ENCODE data around the gene MYBBP1A.

Gene MYBBP1A

DNA sequence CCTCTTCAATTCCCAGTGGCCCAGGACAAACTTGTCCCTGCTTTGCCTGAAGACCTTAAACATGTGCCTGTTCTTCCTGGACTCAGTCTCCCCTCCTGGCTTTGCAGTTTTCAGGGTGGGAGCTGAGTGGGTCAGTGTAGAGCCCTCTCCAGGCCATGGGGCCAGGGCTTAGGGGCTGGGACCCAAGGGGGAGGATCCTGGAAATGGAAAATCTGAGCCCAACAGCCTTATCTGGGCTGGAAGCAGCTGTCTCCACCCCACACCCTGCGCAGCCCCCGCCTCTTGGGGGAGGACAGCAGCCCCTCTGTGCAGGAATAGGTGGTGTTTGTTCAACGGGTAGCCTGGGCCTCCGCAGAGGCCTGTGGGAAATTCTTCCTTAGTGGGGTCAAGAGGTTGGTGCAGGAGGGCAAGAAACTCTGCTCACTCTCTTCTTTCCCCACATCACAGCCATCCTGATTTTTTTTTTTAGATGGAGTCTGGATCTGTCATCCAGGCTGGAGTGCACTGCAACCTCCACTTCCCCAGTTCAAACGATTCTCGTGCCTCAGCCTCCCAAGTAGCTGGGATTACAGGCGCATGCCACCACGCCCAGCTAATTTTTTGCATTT, 22.3 kb upstream of the MYBBP1A start:
- TF ChIP-seq, protein P1, sequence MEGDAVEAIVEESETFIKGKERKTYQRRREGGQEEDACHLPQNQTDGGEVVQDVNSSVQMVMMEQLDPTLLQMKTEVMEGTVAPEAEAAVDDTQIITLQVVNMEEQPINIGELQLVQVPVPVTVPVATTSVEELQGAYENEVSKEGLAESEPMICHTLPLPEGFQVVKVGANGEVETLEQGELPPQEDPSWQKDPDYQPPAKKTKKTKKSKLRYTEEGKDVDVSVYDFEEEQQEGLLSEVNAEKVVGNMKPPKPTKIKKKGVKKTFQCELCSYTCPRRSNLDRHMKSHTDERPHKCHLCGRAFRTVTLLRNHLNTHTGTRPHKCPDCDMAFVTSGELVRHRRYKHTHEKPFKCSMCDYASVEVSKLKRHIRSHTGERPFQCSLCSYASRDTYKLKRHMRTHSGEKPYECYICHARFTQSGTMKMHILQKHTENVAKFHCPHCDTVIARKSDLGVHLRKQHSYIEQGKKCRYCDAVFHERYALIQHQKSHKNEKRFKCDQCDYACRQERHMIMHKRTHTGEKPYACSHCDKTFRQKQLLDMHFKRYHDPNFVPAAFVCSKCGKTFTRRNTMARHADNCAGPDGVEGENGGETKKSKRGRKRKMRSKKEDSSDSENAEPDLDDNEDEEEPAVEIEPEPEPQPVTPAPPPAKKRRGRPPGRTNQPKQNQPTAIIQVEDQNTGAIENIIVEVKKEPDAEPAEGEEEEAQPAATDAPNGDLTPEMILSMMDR (IDR thresholded peaks at IDR 0.05; ENCODE audit: low read depth, low read length, missing control alignments): no peak
- no peak for DNase-seq (ENCODE audit: low read depth)
- H3K4me3 ChIP-seq (ENCODE audit: low read depth, low read length): no peak overlapping the region

DNA sequence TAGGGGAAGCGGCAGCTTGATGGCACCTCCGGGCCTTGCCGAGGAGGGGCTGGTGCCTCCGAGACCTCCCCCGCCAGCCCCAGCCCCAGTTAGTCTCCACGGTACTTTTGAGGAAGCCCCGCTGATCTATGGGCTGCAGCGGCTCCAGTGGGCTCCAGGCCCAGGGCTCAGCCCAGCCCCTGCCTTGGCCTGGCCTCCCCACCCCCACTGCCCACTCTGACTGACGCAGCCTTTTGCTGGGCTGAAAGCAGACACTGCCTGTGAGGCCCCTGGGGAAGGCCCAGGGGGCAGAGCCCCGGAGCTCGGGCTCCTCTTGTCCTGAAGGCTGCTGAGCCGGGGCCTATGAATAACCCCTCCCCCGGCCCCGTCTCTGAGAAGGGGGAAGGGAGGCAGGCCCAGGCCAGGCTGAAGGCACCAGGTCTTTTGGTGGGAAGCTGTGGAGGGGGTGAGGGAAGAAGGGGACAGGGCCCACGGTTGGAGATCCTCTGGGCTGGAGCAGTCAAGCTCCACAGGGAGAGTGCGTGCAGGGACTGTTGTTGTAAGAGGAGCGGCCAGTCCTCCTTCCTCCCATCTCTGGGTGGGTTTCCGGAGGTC, 21.6 kb upstream of the MYBBP1A start:
- no peak for DNase-seq (ENCODE audit: low read depth)
- no peak overlapping the region for H3K4me3 ChIP-seq (ENCODE audit: low read depth, low read length)
- TF ChIP-seq, protein P1 (IDR thresholded peaks at IDR 0.05; ENCODE audit: low read depth, low read length, missing control alignments): no peak

DNA sequence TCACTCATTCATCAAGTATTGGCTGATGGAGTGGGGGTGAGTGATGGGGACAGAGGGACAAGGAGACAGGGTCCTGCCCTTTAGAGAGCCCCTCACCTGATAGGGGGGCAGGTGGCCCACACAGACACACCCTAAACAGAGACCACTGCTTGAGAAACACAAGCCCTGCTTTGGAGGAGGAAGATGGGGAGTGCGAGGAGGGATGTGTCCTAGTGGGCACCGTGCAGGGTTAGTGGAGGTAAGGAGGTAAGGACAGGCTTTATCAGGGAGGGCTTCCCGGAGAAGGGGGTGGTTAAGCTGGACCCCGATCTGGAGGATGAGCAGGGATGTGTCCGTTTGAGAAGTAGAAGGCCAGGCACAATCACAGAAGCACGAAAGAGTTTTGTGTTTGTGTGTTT, 21.0 kb upstream of the MYBBP1A start:
- DNase-seq (ENCODE audit: low read depth): no peak

DNA sequence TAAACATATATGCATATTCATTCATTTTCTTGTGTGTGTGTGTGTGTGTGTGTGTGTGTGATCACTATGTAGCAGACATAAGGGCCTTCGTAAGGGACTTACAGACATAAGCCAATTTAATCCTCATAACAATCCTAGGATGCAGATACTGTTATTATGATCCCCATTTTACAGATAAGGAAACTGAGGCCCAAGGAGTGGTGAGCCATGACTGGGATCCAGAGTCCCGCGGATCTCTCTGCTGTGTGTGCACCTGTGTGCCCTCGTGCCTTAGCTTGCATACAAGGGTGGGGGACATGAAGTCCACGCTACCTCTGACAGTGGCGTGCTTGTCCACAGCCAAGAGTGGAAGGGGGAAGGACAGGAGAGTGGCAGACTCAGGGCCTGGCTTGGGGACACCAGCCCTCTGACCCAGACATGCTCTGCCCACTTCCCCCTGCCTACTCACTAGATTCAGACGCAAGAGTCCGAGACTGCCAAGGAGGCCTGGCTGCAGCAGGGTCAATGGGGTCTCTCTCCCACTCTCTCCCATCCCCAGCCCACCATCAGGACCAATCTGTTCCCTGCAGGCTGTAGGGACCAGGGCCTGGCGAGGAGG, 19.4 kb upstream of the MYBBP1A start:
- TF ChIP-seq, protein P1 (IDR thresholded peaks at IDR 0.05; ENCODE audit: low read depth, low read length, missing control alignments): no peak
- H3K4me3 ChIP-seq (ENCODE audit: low read depth, low read length): no peak overlapping the region
- DNase-seq (ENCODE audit: low read depth): no peak

More for the DNA sequence above, 21.0 kb upstream of the MYBBP1A start:
- TF ChIP-seq, protein P1 (IDR thresholded peaks at IDR 0.05; ENCODE audit: low read depth, low read length, missing control alignments): no peak
- no peak overlapping the region for H3K4me3 ChIP-seq (ENCODE audit: low read depth, low read length)

DNA sequence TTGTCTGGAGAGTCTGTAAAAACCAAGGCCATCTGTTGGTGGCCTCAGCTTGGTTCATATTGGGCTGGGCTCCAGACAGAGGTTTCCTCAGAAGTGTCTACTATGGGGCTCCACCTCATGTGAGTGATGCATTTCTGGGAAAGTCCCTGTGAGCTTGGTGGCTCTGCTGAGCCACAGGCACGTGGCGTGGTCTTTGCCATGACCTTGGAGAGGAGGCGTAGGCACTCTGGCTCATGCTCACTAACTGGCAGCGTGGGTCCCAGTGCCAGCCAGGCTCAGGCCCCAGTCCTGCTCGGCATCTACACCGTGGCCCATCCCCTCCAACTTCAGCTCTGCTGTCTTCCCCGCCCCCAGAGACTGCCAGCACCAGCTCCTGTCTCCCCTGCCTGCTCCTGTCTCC, 18.5 kb upstream of the MYBBP1A start:
- no peak overlapping the region for H3K4me3 ChIP-seq (ENCODE audit: low read depth, low read length)
- DNase-seq (ENCODE audit: low read depth): no peak
- TF ChIP-seq, protein P1 (IDR thresholded peaks at IDR 0.05; ENCODE audit: low read depth, low read length, missing control alignments): no peak

DNA sequence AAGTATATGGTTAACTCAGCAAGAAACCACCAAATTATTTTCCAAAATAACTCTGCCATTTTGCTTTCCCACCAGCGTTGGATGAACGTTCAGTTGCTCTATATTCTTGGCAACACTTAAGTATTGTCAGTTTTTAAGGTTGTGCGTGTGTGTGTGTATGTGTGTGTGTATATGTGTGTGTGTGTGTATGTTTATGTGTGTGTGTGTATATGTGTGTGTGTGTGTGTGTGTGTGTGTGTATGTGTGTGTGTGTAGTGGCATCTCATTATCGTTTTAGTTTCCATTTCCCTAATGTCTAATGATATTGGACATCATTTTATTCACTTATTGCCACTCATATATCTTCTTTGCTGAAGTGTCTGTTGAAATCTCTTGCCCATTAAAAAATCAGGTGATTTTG, 17.9 kb upstream of the MYBBP1A start:
- no peak overlapping the region for H3K4me3 ChIP-seq (ENCODE audit: low read depth, low read length)
- TF ChIP-seq, protein P1 (IDR thresholded peaks at IDR 0.05; ENCODE audit: low read depth, low read length, missing control alignments): no peak
- DNase-seq (ENCODE audit: low read depth): no peak
